GM18520 (cell line): ENCODE results near the gene KIF2A.

Experiments
- ATAC-seq: cut with Tn5 transposase; IDR thresholded peaks from one replicate; pipeline ENCODE4 v1.9.1; 2021; ENCODE audit not compliant: unreplicated experiment

Gene KIF2A

GRCh38 chr5:62305715-62306322, at the start of gene KIF2A:
TSS of gene KIF2A (plus strand) at chr5:62306206. CDS start at chr5:62306473, 267 bp downstream.
- peak; percentile 94 for ATAC-seq

GRCh38 chr5:62257020-62257367, 49.0 kb upstream of the KIF2A start:
- ATAC-seq: no peak

GRCh38 chr5:62258654-62259053, 47.4 kb upstream of the KIF2A start:
- no peak for ATAC-seq

GRCh38 chr5:62259699-62260250, 46.2 kb upstream of the KIF2A start:
- no peak for ATAC-seq

- ATAC-seq: no peak
These were observed 45.5 kb upstream of the KIF2A start for GRCh38 chr5:62260513-62260912.

DNA sequence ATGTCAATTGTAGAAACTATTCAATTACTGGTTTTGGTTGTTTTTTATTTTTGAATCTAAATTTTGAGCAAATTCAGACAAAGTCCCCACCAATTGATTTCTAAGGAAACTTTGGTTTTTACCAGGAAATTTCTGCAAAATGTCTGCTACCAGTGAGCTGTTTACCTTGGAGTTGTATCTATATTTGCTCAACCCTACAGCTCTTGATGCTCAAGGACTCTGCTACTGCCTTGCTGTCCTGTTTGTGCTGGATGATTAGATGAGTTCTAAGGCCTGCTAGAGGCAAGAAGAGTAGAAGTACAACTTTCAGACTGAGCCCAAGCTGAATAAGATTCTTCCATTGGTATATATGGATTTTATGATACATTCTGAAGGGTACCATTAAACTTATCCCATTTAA, 42.6 kb upstream of the KIF2A start:
- no peak for ATAC-seq

- ATAC-seq: no peak
These were observed 40.3 kb upstream of the KIF2A start for GRCh38 chr5:62265648-62266112.

GRCh38 chr5:62266573-62266972, 39.4 kb upstream of the KIF2A start:
- no peak for ATAC-seq

- ATAC-seq: no peak
These were observed 37.8 kb upstream of the KIF2A start for GRCh38 chr5:62268234-62268633.

DNA sequence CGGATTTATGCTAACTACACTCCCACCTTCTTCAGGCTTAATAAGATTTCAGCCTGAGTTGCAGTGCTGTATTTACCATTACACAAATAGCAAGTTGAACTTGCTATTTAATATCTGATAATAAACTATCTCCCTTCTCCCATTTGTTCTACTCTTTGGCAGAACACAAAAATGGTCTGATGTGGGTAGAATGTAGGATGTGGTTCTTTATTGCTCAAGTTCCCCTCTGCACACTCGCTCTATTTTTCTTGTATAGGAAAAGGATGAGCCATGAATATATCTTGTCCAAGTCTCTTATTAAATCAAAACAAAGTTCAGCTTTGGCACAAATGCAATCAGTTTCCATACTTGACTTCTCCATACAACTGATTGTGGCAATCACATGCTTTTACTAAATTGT, 37.2 kb upstream of the KIF2A start:
- no peak for ATAC-seq

DNA sequence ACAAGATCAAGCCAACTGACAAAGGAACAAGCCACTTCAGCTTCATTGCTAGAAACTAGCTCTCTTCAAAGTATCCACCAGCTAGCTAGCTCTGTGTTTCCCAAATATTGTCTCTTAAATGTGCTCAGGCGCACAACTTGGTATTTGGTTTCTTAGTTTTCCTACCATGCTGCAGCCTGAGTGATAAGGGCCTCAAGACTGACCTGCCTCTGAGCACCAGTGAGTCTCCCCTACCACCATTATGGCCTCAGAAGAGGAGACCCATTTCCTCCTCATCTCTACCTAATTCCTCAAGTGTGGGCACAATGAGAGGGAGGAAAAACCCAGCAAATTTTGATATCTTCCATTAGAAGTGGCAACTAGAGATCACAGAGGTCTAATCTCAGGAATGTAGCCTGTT, 34.6 kb upstream of the KIF2A start:
- ATAC-seq: no peak

DNA sequence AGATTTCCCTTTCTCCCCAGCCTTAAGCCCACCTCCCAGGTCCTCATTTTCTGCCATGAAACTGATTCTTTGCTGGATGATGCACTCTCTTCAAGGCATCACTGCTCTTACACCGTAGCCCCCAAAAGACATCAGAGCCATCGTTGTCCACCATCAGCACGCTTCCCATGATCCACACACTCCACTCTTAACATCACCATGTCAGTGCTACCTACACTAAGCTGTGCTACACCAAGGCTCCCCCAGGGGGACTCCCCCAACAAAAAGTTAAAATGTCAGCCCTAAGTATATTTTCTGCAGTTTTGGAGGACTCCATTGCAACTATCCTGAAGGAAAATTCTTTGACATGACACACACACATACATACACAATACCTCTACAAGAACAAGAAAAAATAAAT, 34.1 kb upstream of the KIF2A start:
- no peak for ATAC-seq

GRCh38 chr5:62273687-62274086, 32.3 kb upstream of the KIF2A start:
- ATAC-seq: no peak

- no peak for ATAC-seq
These were observed 30.4 kb upstream of the KIF2A start for GRCh38 chr5:62275581-62275980.

GRCh38 chr5:62281411-62281810, 24.6 kb upstream of the KIF2A start:
- ATAC-seq: no peak

DNA sequence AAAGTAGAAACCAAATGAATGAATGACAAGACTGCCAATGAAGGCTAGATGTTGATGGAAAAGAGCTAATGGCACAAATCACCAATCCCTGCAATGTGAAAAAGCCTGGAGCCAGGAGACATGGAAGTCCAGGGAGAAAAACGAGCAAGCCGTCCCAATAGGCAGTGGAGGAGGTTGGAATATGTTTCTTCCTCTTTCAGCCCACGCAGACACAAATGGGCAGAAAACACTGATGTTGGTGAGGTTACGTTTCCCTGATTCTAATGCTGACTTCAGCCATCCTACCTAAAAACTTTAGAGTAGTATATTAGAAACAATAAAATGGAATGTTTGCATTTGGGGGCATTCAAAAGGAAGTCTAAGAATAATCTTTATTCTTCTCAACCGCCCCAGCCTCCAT, 23.9 kb upstream of the KIF2A start:
- no peak for ATAC-seq

DNA sequence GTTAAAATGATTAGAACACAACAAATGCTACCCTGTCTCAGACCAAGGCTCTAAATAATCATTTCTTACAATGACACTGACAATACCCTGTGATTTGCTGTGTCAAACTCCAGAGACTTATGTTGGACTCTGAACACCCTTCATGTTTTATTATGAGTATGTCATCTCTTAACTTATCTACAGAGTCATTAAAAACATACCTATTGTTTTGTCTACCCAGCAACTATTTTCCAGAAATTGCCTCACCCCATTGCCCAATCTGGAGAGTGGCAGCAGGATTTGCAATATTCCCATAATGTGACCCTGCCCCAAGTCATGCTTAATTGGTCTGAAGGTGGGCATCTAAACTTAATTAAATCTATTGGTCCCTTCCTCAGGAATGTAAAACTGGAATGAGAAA, 23.0 kb upstream of the KIF2A start:
- no peak for ATAC-seq

DNA sequence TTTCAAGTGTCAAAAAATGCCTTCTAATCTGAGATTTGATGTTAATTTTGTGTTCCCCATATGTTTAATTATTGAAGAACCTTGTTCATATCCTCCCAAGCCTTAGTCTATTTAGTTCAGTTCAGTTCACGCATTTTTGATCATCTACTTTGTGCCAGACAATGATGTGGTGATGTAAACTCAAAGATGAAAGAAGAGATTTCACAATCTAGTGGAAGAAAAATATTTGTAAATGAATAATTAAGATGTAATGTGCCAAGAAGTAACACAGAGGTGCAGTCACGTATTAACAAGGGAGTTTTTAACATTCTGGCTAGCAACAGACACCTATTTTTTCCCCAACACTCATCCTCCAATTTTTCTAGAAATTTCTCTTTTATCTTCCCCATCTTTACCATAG, 22.1 kb upstream of the KIF2A start:
- ATAC-seq: no peak

DNA sequence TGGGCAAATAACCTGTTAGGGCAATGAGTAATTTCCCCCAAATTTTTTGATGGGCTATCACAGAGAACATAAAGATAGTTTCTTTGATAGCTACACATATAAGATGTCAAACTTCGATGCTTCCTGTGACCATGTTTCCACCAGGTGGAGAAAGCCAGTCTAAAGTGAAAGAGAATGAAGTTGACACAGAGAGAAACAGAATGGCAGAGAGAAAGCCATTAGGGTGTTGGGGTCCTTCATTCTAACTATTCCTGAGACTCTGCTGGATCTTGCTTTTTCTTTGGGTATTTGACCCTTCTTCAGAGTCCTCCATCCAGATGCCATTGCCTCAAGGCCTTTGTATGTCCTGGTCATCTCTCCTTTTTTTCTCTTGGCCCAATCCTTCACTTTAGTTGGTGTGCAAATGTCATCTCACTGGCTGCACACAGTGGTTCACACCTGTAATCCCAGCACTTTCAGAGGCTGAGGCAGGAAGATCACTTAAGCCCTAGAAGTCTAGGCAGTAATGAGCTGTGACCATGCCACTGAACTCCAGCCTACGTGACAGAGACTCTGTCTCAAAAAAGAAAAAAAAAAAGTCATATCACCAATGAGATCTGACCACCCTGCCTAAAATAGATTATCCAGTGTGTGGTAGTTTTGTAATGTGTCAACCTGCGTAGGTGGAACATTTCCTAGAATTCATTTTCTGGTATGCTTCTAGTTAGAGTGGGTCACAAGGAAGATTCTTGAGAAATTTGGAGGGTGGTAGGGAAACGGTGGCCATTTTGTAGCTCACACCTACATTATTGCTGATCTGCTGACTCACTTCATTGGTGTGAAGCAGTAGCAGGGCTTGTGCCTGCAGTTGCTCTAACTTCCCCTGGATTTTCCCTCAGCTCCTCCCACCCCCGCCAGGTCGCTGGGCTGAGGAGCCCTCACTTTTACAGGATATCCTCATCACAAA, 20.8 kb upstream of the KIF2A start:
- peak; percentile 66 for ATAC-seq

GRCh38 chr5:62286834-62287233, 19.2 kb upstream of the KIF2A start:
- ATAC-seq: no peak

DNA sequence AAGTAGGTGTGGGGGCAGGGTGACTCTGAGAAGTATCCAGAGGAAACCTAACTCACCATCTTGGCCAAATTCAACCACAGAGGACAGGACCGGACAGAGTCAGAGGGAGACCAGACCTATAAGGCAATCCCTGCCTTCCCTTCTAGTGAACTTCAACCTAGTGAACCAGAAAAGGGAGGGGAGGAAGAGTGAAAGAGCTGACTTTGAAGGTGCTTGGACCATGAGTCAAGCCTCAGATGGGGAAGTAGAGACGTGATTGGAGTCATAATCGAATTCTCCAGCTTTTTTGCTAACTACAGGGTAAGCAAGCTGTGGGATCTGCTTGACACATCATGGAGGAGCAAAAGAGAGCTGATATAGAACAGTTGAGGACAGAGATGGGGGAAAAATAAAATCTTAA, 18.8 kb upstream of the KIF2A start:
- ATAC-seq: no peak

DNA sequence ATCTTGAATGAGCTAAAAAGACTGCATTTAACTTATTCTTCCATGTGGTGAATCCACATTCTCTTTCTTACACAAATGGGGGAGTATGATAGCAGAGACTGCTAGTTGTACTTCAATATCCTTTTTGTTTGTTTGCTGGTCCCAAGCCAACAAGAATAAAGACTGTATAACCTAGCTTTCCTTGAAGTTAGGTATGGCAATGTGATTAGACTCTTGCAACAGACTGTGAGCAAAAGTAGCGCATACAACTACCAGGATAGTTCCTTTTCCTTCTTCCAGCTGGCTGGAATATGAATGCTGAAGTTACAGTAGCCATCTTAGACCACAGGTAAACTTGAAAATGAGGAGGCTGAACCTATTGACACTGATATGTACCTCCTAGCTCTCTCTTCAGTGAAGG, 17.9 kb upstream of the KIF2A start:
- no peak for ATAC-seq
